ENCODE data around the gene HMX1.

HMX1 gene

DNA sequence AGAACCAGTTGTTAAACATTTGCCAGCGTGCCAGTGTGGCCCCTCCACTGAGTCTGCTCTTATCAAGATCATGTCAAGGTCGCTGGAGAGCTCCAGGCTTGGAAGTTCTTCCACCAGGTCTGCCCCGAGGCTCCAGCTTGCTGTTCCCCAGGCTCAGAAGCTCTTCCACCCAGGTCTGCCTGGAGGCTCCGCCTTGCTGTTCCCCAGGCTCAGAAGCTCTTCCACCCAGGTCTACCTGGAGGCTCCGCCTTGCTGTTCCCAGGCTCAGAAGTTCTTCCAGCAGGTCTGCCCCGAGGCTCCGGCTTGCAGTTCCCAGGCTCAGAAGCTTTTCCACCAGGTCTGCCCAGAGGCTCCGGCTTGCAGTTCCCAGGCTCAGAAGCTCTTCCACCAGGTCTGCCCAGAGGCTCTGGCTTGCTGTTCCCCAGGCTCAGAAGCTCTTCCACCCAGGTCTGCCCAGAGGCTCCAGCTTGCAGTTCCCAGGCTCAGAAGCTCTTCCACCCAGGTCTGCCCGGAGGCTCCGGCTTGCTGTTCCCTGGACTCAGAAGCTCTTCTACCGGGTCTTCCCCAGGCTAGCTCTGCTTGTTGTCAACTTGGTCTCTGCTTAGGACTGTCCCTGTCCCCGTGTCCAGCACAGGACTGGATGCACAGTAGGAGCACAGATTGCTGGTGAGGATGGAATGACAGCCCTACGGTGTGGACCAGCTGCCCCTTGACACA lies 54.4 kb downstream of the HMX1 start:
- DNase-seq: no peak

Measured in NCI-H226 (cell line).